ENCODE measurements around the gene SERINC5.

GRCh38 chr5:80170117-80170535 is 85.7 kb downstream of the SERINC5 start:
- no peak for TF ChIP-seq CTCF (IDR thresholded peaks at IDR 0.05; ENCODE audit: insufficient read depth, low read depth, low read length)
- no peak for TF ChIP-seq EZH2 (IDR thresholded peaks at IDR 0.05; ENCODE audit: insufficient read depth, low read length)

Measured in astrocyte (in vitro differentiated cells and primary cell).